Endothelial cell of umbilical vein (primary cell): ENCODE data around the gene LRRC27.

ENCODE experiments used
- EZH2 ChIP-seq: IDR thresholded peaks from 2 replicates; pipeline ENCODE4 v1.6.1; 2012; ENCODE audit warnings: borderline replicate concordance, low read depth, mild to moderate bottlenecking, moderate library complexity, low read length, inconsistent platforms; ENCODE audit not compliant: severe bottlenecking
- FOS ChIP-seq: IDR thresholded peaks from 2 replicates; pipeline ENCODE4 v1.6.1; 2011; ENCODE audit warnings: mild to moderate bottlenecking, low read length, moderate library complexity, borderline replicate concordance; ENCODE audit not compliant: insufficient read depth
- JUN ChIP-seq: IDR thresholded peaks from 2 replicates; pipeline ENCODE4 v1.6.1; 2011; ENCODE audit warnings: borderline replicate concordance, low read depth; ENCODE audit not compliant: insufficient read length, insufficient read depth
- MYC ChIP-seq: IDR thresholded peaks from one replicate; pipeline ENCODE4 v1.6.1; 2011; ENCODE audit warnings: mild to moderate bottlenecking, low read depth, low read length
- POLR2A ChIP-seq: IDR thresholded peaks from 2 replicates; pipeline ENCODE4 v1.6.1; 2012; ENCODE audit warnings: low read depth, mild to moderate bottlenecking, control low read depth, low read length
- POLR2AphosphoS5 ChIP-seq: IDR thresholded peaks from 2 replicates; pipeline ENCODE4 v1.6.1; 2012; ENCODE audit warnings: low read depth, mild to moderate bottlenecking, control low read depth, low read length, moderate library complexity; ENCODE audit not compliant: insufficient read depth
- TF ChIP-seq, protein P1 (sequence below), 2 donors: IDR thresholded peaks; 1 replicate in 1 of 2; 2 replicates in 1 of 2; pipeline ENCODE4 v1.5.1; 2011; ENCODE audit warnings: low read length in 2 of 2, mild to moderate bottlenecking in 2 of 2, moderate library complexity in 2 of 2, control low read depth in 1 of 2, inconsistent platforms in 1 of 2, low read depth in 1 of 2; ENCODE audit not compliant: insufficient read depth in 1 of 2; ENCODE audit errors: extremely low read depth in 1 of 2
- TF ChIP-seq, protein P2 (sequence below): IDR thresholded peaks from 2 replicates; pipeline ENCODE4 v1.6.1; 2011; ENCODE audit not compliant: insufficient read depth, insufficient read length

GRCh38 chr10:132402781-132403241 is 70.8 kb downstream of the LRRC27 start:
- no peak for TF ChIP-seq POLR2A
- TF ChIP-seq, protein P1, sequence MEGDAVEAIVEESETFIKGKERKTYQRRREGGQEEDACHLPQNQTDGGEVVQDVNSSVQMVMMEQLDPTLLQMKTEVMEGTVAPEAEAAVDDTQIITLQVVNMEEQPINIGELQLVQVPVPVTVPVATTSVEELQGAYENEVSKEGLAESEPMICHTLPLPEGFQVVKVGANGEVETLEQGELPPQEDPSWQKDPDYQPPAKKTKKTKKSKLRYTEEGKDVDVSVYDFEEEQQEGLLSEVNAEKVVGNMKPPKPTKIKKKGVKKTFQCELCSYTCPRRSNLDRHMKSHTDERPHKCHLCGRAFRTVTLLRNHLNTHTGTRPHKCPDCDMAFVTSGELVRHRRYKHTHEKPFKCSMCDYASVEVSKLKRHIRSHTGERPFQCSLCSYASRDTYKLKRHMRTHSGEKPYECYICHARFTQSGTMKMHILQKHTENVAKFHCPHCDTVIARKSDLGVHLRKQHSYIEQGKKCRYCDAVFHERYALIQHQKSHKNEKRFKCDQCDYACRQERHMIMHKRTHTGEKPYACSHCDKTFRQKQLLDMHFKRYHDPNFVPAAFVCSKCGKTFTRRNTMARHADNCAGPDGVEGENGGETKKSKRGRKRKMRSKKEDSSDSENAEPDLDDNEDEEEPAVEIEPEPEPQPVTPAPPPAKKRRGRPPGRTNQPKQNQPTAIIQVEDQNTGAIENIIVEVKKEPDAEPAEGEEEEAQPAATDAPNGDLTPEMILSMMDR (IDR thresholded peaks at IDR 0.05; ENCODE audit: extremely low read depth in 1 of 2, insufficient read depth in 1 of 2, low read depth in 1 of 2, low read length in 2 of 2) = no peak
- no peak for TF ChIP-seq EZH2
- no peak for TF ChIP-seq MYC
- no peak for TF ChIP-seq POLR2AphosphoS5
- TF ChIP-seq, protein P2, sequence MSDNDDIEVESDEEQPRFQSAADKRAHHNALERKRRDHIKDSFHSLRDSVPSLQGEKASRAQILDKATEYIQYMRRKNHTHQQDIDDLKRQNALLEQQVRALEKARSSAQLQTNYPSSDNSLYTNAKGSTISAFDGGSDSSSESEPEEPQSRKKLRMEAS = no peak
- TF ChIP-seq FOS = no peak
- TF ChIP-seq JUN = no peak
